Stimulated activated CD4-positive, alpha-beta T cell treated with anti-CD3 and anti-CD28 coated beads, Interleukin-1b, Interleukin-23, amount 100 ng/mL, for 1 hour (primary cell): ENCODE measurements around the gene CNTLN.
"Not testable (repeated sequence)": the region's sequence is repeated elsewhere in the genome, so short reads cannot be mapped to it uniquely, and the experiment has no call there.

Experiments
- DNase-seq, 2 donors: peaks; one replicate each; pipeline ENCODE4 v3.0.0-alpha.2; 2020; ENCODE audit warnings: low read depth in 2 of 2

The CNTLN gene

GRCh38 chr9:17318821-17319320 lies 184.0 kb downstream of the CNTLN start:
- DNase-seq: no peak

- DNase-seq: no peak
Observed at GRCh38 chr9:17319864-17320263, 185.0 kb downstream of the CNTLN start.

- no peak for DNase-seq
Observed at GRCh38 chr9:17322882-17323864, 188.3 kb downstream of the CNTLN start.

- no peak for DNase-seq
Observed at GRCh38 chr9:17328331-17328730, 193.5 kb downstream of the CNTLN start.

GRCh38 chr9:17330097-17330496 lies 195.3 kb downstream of the CNTLN start:
- DNase-seq: no peak

GRCh38 chr9:17332115-17332514 lies 197.3 kb downstream of the CNTLN start:
- no peak for DNase-seq

GRCh38 chr9:17339156-17339555 lies 204.3 kb downstream of the CNTLN start:
- no peak for DNase-seq

GRCh38 chr9:17342696-17343095 lies 207.9 kb downstream of the CNTLN start:
- no peak for DNase-seq

GRCh38 chr9:17349831-17350230 lies 215.0 kb downstream of the CNTLN start:
- no peak for DNase-seq

GRCh38 chr9:17354006-17354405 lies 219.2 kb downstream of the CNTLN start:
- not testable (repeated sequence) for DNase-seq

GRCh38 chr9:17361378-17361777 lies 226.5 kb downstream of the CNTLN start:
- DNase-seq: no peak

- no peak for DNase-seq
Observed at GRCh38 chr9:17367035-17367434, 232.2 kb downstream of the CNTLN start.

GRCh38 chr9:17380126-17380861 lies 245.5 kb downstream of the CNTLN start:
- DNase-seq: no peak

- no peak for DNase-seq
Observed at GRCh38 chr9:17387565-17387964, 252.7 kb downstream of the CNTLN start.

GRCh38 chr9:17389026-17389425 lies 254.2 kb downstream of the CNTLN start:
- no peak for DNase-seq

GRCh38 chr9:17394881-17395510 lies 260.2 kb downstream of the CNTLN start:
- DNase-seq: no peak

- not testable (repeated sequence) for DNase-seq
Observed at GRCh38 chr9:17397166-17397728, 262.4 kb downstream of the CNTLN start.

GRCh38 chr9:17398350-17398749 lies 263.5 kb downstream of the CNTLN start:
- DNase-seq: no peak

- DNase-seq: no peak
Observed at GRCh38 chr9:17401858-17402257, 267.0 kb downstream of the CNTLN start.

GRCh38 chr9:17402309-17402708 lies 267.5 kb downstream of the CNTLN start:
- no peak for DNase-seq

- no peak for DNase-seq
Observed at GRCh38 chr9:17403539-17403938, 268.7 kb downstream of the CNTLN start.

- no peak for DNase-seq
Observed at GRCh38 chr9:17414986-17415385, 280.1 kb downstream of the CNTLN start.
